WTC11 (cell line): ENCODE results near the gene CLEC16A.

Experiments used
- ELF4 ChIP-seq: sonication (generic); formaldehyde crosslinking; IDR thresholded peaks from 2 replicates; pipeline ENCODE4 v1.8.1; 2022; ENCODE audit warnings: low read depth, mild to moderate bottlenecking, moderate library complexity, missing genetic modification reagents
- RELA ChIP-seq: sonication (generic); formaldehyde crosslinking; IDR thresholded peaks from 2 replicates; pipeline ENCODE4 v1.8.1; 2022; ENCODE audit warnings: missing genetic modification reagents, mild to moderate bottlenecking, borderline replicate concordance
- SMAD3 ChIP-seq: sonication (generic); formaldehyde crosslinking; IDR thresholded peaks from 2 replicates; pipeline ENCODE4 v1.8.0; 2022; ENCODE audit warnings: missing genetic modification reagents, mild to moderate bottlenecking, borderline replicate concordance
- ZNF219 ChIP-seq: sonication (generic); formaldehyde crosslinking; IDR thresholded peaks from 2 replicates; pipeline ENCODE4 v1.8.0; 2023; ENCODE audit warnings: missing genetic modification reagents, mild to moderate bottlenecking, borderline replicate concordance
- ZNF263 ChIP-seq: sonication (generic); formaldehyde crosslinking; IDR thresholded peaks from 2 replicates; pipeline ENCODE4 v1.8.1; 2022; ENCODE audit warnings: low read depth, mild to moderate bottlenecking, moderate library complexity, missing genetic modification reagents
- TF ChIP-seq, protein P1 (sequence below): sonication (generic); formaldehyde crosslinking; IDR thresholded peaks from 2 replicates; pipeline ENCODE4 v1.8.0; 2022; ENCODE audit warnings: mild to moderate bottlenecking, missing genetic modification reagents
- TF ChIP-seq, protein P2 (sequence below): sonication (generic); formaldehyde crosslinking; IDR thresholded peaks from 2 replicates; pipeline ENCODE4 v1.8.0; 2022; ENCODE audit warnings: missing genetic modification reagents
- TF ChIP-seq, protein P3 (sequence below): sonication (generic); formaldehyde crosslinking; IDR thresholded peaks from 2 replicates; pipeline ENCODE4 v1.8.1; 2023; ENCODE audit warnings: mild to moderate bottlenecking, missing genetic modification reagents, moderate library complexity
- TF ChIP-seq, protein P4 (sequence below): fragments of 250-450 bp; sonication (Bioruptor Pico); IDR thresholded peaks from 2 replicates; pipeline ENCODE4 v1.9.0; 2021; ENCODE audit warnings: moderate library complexity, mild to moderate bottlenecking, inconsistent platforms, borderline replicate concordance
- TF ChIP-seq, protein P5 (sequence below): sonication (generic); formaldehyde crosslinking; IDR thresholded peaks from 2 replicates; pipeline ENCODE4 v1.8.0; 2023; ENCODE audit warnings: missing genetic modification reagents
- TF ChIP-seq, protein P6 (sequence below): fragments of 200-600 bp; IDR thresholded peaks from 2 replicates; pipeline ENCODE4 v1.8.0; 2022; ENCODE audit warnings: antibody characterized with exemption

DNA sequence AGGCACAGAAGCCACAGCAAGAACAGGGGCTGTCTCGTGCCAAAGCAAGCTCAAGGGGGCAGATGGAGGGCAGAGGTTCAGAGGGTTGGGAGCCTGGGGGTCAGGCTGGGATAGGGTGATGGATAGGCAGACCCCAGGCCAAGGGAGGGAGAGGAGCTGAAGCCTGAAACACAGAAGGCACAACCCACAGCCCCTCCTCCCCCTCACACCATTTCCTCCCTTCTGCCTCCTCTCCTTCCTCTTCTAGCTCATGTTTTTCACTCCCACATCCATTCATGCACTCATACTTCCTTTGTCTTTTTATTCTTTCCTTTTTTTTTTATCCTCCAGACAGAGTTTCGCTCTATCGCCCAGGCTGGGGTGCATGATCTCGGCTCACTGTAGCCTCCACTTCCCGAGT is 250.5 kb downstream of the CLEC16A start:
- TF ChIP-seq, protein P1, sequence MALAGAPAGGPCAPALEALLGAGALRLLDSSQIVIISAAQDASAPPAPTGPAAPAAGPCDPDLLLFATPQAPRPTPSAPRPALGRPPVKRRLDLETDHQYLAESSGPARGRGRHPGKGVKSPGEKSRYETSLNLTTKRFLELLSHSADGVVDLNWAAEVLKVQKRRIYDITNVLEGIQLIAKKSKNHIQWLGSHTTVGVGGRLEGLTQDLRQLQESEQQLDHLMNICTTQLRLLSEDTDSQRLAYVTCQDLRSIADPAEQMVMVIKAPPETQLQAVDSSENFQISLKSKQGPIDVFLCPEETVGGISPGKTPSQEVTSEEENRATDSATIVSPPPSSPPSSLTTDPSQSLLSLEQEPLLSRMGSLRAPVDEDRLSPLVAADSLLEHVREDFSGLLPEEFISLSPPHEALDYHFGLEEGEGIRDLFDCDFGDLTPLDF (CRISPR knock-in tag), result no peak
- TF ChIP-seq ZNF263 (CRISPR knock-in tag) (no peak), RELA (CRISPR knock-in tag) (no peak), ZNF219 (CRISPR knock-in tag) (no peak), SMAD3 (CRISPR knock-in tag) (no peak), ELF4 (CRISPR knock-in tag) (no peak)
- TF ChIP-seq, protein P2, sequence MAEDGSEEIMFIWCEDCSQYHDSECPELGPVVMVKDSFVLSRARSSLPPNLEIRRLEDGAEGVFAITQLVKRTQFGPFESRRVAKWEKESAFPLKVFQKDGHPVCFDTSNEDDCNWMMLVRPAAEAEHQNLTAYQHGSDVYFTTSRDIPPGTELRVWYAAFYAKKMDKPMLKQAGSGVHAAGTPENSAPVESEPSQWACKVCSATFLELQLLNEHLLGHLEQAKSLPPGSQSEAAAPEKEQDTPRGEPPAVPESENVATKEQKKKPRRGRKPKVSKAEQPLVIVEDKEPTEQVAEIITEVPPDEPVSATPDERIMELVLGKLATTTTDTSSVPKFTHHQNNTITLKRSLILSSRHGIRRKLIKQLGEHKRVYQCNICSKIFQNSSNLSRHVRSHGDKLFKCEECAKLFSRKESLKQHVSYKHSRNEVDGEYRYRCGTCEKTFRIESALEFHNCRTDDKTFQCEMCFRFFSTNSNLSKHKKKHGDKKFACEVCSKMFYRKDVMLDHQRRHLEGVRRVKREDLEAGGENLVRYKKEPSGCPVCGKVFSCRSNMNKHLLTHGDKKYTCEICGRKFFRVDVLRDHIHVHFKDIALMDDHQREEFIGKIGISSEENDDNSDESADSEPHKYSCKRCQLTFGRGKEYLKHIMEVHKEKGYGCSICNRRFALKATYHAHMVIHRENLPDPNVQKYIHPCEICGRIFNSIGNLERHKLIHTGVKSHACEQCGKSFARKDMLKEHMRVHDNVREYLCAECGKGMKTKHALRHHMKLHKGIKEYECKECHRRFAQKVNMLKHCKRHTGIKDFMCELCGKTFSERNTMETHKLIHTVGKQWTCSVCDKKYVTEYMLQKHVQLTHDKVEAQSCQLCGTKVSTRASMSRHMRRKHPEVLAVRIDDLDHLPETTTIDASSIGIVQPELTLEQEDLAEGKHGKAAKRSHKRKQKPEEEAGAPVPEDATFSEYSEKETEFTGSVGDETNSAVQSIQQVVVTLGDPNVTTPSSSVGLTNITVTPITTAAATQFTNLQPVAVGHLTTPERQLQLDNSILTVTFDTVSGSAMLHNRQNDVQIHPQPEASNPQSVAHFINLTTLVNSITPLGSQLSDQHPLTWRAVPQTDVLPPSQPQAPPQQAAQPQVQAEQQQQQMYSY (CRISPR knock-in tag), result no peak
- TF ChIP-seq, protein P3, sequence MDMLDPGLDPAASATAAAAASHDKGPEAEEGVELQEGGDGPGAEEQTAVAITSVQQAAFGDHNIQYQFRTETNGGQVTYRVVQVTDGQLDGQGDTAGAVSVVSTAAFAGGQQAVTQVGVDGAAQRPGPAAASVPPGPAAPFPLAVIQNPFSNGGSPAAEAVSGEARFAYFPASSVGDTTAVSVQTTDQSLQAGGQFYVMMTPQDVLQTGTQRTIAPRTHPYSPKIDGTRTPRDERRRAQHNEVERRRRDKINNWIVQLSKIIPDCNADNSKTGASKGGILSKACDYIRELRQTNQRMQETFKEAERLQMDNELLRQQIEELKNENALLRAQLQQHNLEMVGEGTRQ, result no peak
- TF ChIP-seq, protein P4, sequence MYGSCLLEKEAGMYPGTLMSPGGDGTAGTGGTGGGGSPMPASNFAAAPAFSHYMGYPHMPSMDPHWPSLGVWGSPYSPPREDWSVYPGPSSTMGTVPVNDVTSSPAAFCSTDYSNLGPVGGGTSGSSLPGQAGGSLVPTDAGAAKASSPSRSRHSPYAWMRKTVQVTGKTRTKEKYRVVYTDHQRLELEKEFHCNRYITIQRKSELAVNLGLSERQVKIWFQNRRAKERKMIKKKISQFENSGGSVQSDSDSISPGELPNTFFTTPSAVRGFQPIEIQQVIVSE, result no peak
- TF ChIP-seq, protein P5, sequence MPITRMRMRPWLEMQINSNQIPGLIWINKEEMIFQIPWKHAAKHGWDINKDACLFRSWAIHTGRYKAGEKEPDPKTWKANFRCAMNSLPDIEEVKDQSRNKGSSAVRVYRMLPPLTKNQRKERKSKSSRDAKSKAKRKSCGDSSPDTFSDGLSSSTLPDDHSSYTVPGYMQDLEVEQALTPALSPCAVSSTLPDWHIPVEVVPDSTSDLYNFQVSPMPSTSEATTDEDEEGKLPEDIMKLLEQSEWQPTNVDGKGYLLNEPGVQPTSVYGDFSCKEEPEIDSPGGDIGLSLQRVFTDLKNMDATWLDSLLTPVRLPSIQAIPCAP (CRISPR knock-in tag), result no peak
- TF ChIP-seq, protein P6, sequence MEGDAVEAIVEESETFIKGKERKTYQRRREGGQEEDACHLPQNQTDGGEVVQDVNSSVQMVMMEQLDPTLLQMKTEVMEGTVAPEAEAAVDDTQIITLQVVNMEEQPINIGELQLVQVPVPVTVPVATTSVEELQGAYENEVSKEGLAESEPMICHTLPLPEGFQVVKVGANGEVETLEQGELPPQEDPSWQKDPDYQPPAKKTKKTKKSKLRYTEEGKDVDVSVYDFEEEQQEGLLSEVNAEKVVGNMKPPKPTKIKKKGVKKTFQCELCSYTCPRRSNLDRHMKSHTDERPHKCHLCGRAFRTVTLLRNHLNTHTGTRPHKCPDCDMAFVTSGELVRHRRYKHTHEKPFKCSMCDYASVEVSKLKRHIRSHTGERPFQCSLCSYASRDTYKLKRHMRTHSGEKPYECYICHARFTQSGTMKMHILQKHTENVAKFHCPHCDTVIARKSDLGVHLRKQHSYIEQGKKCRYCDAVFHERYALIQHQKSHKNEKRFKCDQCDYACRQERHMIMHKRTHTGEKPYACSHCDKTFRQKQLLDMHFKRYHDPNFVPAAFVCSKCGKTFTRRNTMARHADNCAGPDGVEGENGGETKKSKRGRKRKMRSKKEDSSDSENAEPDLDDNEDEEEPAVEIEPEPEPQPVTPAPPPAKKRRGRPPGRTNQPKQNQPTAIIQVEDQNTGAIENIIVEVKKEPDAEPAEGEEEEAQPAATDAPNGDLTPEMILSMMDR, result no peak
